ENCODE results near the gene ICAM1.

GRCh38 chr19:10270180-10270615 lies 722 bp upstream of the ICAM1 start:
- TF ChIP-seq CTCF (conservative IDR thresholded peaks at IDR 0.05) (no peak), EZH2 (IDR thresholded peaks at IDR 0.05; ENCODE audit: low read depth) (no peak)

Data from PC-9 (cell line).